ENCODE results near the gene PDZD8.

PDZD8 gene

GRCh38 chr10:117277675-117278074 is 97.6 kb downstream of the PDZD8 start:
- DNase-seq, result no peak

- no peak for DNase-seq
Measured at GRCh38 chr10:117275121-117275520, 100.1 kb downstream of the PDZD8 start.

- no peak for DNase-seq
Measured at GRCh38 chr10:117274509-117274908, 100.7 kb downstream of the PDZD8 start.

- DNase-seq, result no peak
Measured at GRCh38 chr10:117273980-117274379, 101.3 kb downstream of the PDZD8 start.

GRCh38 chr10:117272195-117273076 is 102.8 kb downstream of the PDZD8 start:
- no peak for DNase-seq

GRCh38 chr10:117271427-117271826 is 103.8 kb downstream of the PDZD8 start:
- DNase-seq, result peak; percentile 40

GRCh38 chr10:117268907-117269306 is 106.3 kb downstream of the PDZD8 start:
- DNase-seq, result no peak

GRCh38 chr10:117268258-117268657 is 107.0 kb downstream of the PDZD8 start:
- DNase-seq, result no peak

- DNase-seq, result no peak
Measured at GRCh38 chr10:117266812-117267211, 108.4 kb downstream of the PDZD8 start.

- no peak for DNase-seq
Measured at GRCh38 chr10:117266400-117266799, 108.8 kb downstream of the PDZD8 start.

- DNase-seq, result no peak
Measured at GRCh38 chr10:117264782-117265181, 110.5 kb downstream of the PDZD8 start.

- no peak for DNase-seq
Measured at GRCh38 chr10:117262903-117263293, 112.3 kb downstream of the PDZD8 start.

GRCh38 chr10:117262291-117262902 is 112.8 kb downstream of the PDZD8 start:
- DNase-seq, result no peak

- no peak for DNase-seq
Measured at GRCh38 chr10:117261501-117261900, 113.7 kb downstream of the PDZD8 start.

GRCh38 chr10:117260084-117260483 is 115.2 kb downstream of the PDZD8 start:
- DNase-seq, result no peak

- DNase-seq, result no peak
Measured at GRCh38 chr10:117259279-117259678, 116.0 kb downstream of the PDZD8 start.

- DNase-seq, result no peak
Measured at GRCh38 chr10:117257721-117258120, 117.5 kb downstream of the PDZD8 start.

GRCh38 chr10:117256910-117257309 is 118.3 kb downstream of the PDZD8 start:
- DNase-seq, result no peak

- no peak for DNase-seq
Measured at GRCh38 chr10:117255835-117256460, 119.3 kb downstream of the PDZD8 start.

GRCh38 chr10:117254774-117255735 is 120.2 kb downstream of the PDZD8 start:
- no peak for DNase-seq

- no peak for DNase-seq
Measured at GRCh38 chr10:117254338-117254737, 120.9 kb downstream of the PDZD8 start.

GRCh38 chr10:117253908-117254307 is 121.3 kb downstream of the PDZD8 start:
- DNase-seq, result no peak

All from fibroblast of skin of abdomen (primary cell).